OCI-LY1 (cell line): Measurements from ENCODE around the gene OSER1.

ENCODE experiments used
- H2AFZ ChIP-seq: fragments of 200-600 bp; sonication (generic), shearing (Covaris generic); 2 replicates; pipeline ENCODE4 v1.6.0; 2014; ENCODE audit warnings: antibody characterized with exemption, mild to moderate bottlenecking, low read length
- H3F3A ChIP-seq: fragments of 200-600 bp; sonication (generic), shearing (Covaris generic); 2 replicates; pipeline ENCODE4 v1.6.0; 2014; ENCODE audit warnings: mild to moderate bottlenecking, antibody characterized with exemption, low read length, moderate library complexity; ENCODE audit not compliant: insufficient read depth
- H3K27ac ChIP-seq: fragments of 200-600 bp; sonication (generic); 2 replicates; pipeline ENCODE4 v1.5.1; 2014; ENCODE audit warnings: low read length, mixed run types, mild to moderate bottlenecking, low read depth; ENCODE audit not compliant: poor library complexity, severe bottlenecking
- H3K27me3 ChIP-seq: fragments of 200-600 bp; sonication (generic); 2 replicates; pipeline ENCODE4 v1.6.0; 2014; ENCODE audit warnings: antibody characterized with exemption, mild to moderate bottlenecking, low read length, moderate library complexity; ENCODE audit not compliant: insufficient read depth
- H3K36me3 ChIP-seq: fragments of 200-600 bp; sonication (generic); 2 replicates; pipeline ENCODE4 v1.6.1; 2014; ENCODE audit warnings: mild to moderate bottlenecking, antibody characterized with exemption, low read length, moderate library complexity, mixed read lengths; ENCODE audit not compliant: insufficient read depth
- H3K4me1 ChIP-seq: fragments of 200-600 bp; sonication (generic); 2 replicates; pipeline ENCODE4 v1.5.1; 2014; ENCODE audit warnings: mild to moderate bottlenecking, low read length, moderate library complexity; ENCODE audit not compliant: insufficient read depth, severe bottlenecking
- H3K4me2 ChIP-seq: fragments of 200-600 bp; sonication (generic), shearing (Covaris generic); 2 replicates; pipeline ENCODE4 v1.6.1; 2014; ENCODE audit warnings: low read length
- H3K4me3 ChIP-seq: fragments of 200-600 bp; sonication (generic); 2 replicates; pipeline ENCODE4 v1.5.1; 2014; ENCODE audit warnings: low read length, low read depth, mild to moderate bottlenecking, mixed read lengths; ENCODE audit not compliant: poor library complexity, severe bottlenecking
- H3K79me2 ChIP-seq: fragments of 200-600 bp; shearing (Covaris generic); 2 replicates; pipeline ENCODE4 v1.6.1; 2016; ENCODE audit warnings: mixed run types, low read length, mixed read lengths; ENCODE audit not compliant: insufficient read depth
- H3K9ac ChIP-seq: fragments of 200-600 bp; sonication (generic), shearing (Covaris generic); 2 replicates; pipeline ENCODE4 v1.6.1; 2014; ENCODE audit warnings: mild to moderate bottlenecking, low read length, mixed read lengths
- H3K9me2 ChIP-seq: fragments of 200-600 bp; sonication (generic), shearing (Covaris generic); 2 replicates; pipeline ENCODE4 v1.6.1; 2014; ENCODE audit warnings: low read depth, mild to moderate bottlenecking, low read length, mixed read lengths
- H3K9me3 ChIP-seq: fragments of 200-600 bp; shearing (Covaris generic); 2 replicates; pipeline ENCODE4 v1.6.1; 2014; ENCODE audit warnings: low read length, mixed read lengths
- H4K20me1 ChIP-seq: fragments of 200-600 bp; sonication (generic), shearing (Covaris generic); 2 replicates; pipeline ENCODE4 v1.6.0; 2016; ENCODE audit warnings: mild to moderate bottlenecking, low read length; ENCODE audit not compliant: insufficient read depth
- CTCF ChIP-seq: fragments of 200-600 bp; sonication (generic), shearing (Covaris generic); IDR thresholded peaks from 2 replicates; pipeline ENCODE4 v1.5.1; 2017; ENCODE audit warnings: mild to moderate bottlenecking, antibody characterized with exemption, low read length, moderate library complexity, mixed read lengths
- EZH2 ChIP-seq: fragments of 200-600 bp; sonication (generic), shearing (Covaris generic); IDR thresholded peaks from 2 replicates; pipeline ENCODE4 v1.8.0; 2017; ENCODE audit warnings: borderline replicate concordance, mixed run types, mild to moderate bottlenecking, antibody characterized with exemption, low read length, moderate library complexity, mixed read lengths

Gene OSER1

GRCh38 chr20:44231713-44232468, 21.3 kb upstream of the OSER1 start:
- Histone ChIP-seq H3K9ac (no peak overlapping the region), H3K27ac (no peak overlapping the region), H2AFZ (no peak overlapping the region), H4K20me1 (no peaks in the 10 kb centered on the region), H3K27me3 (no peaks in the 10 kb centered on the region), H3K36me3 (no peaks in the 10 kb centered on the region), H3K4me3 (no peak overlapping the region), H3K4me1 (no peaks in the 10 kb centered on the region), H3F3A (no peaks in the 10 kb centered on the region), H3K4me2 (no peak overlapping the region), H3K9me3 (no peaks in the 10 kb centered on the region), H3K79me2 (no peaks in the 10 kb centered on the region), H3K9me2 (no peaks in the 10 kb centered on the region)
- TF ChIP-seq CTCF, result no peak
- TF ChIP-seq EZH2, result no peak

- Histone ChIP-seq H3K4me3 (no peak overlapping the region), H3K9me2 (no peaks in the 10 kb centered on the region), H3F3A (no peaks in the 10 kb centered on the region), H4K20me1 (no peaks in the 10 kb centered on the region), H3K36me3 (no peaks in the 10 kb centered on the region), H2AFZ (no peak overlapping the region), H3K4me2 (no peak overlapping the region), H3K9me3 (no peaks in the 10 kb centered on the region), H3K4me1 (no peaks in the 10 kb centered on the region), H3K9ac (no peak overlapping the region), H3K79me2 (no peaks in the 10 kb centered on the region), H3K27ac (no peak overlapping the region), H3K27me3 (no peaks in the 10 kb centered on the region)
- TF ChIP-seq CTCF, result no peak
- no peak for TF ChIP-seq EZH2
Observed at GRCh38 chr20:44231193-44231592, 20.6 kb upstream of the OSER1 start.

- no peak overlapping the region for H3K9ac ChIP-seq
- no peaks in the 10 kb centered on the region for H3K9me2 ChIP-seq
- no peaks in the 10 kb centered on the region for H3K36me3 ChIP-seq
- no peak overlapping the region for H3K27ac ChIP-seq
- H3K79me2 ChIP-seq, result no peaks in the 10 kb centered on the region
- no peak overlapping the region for H3K4me2 ChIP-seq
- no peaks in the 10 kb centered on the region for H3F3A ChIP-seq
- H3K4me3 ChIP-seq, result no peak overlapping the region
- no peaks in the 10 kb centered on the region for H3K27me3 ChIP-seq
- no peak overlapping the region for H2AFZ ChIP-seq
- no peaks in the 10 kb centered on the region for H4K20me1 ChIP-seq
- no peaks in the 10 kb centered on the region for H3K4me1 ChIP-seq
- TF ChIP-seq EZH2, result no peak
- TF ChIP-seq CTCF, result no peak
- no peaks in the 10 kb centered on the region for H3K9me3 ChIP-seq
Observed at GRCh38 chr20:44228465-44229258, 18.1 kb upstream of the OSER1 start.
